Activated CD4-positive, alpha-beta T cell treated with anti-CD3 and anti-CD28 coated beads for 48 hours (primary cell): ENCODE data around the gene TOMM40L.

Experiments used
- DNase-seq: peaks from one replicate; pipeline ENCODE4 v3.0.0-alpha.2; 2020

The TOMM40L gene

GRCh38 chr1:161225534-161226319 is at the start of gene TOMM40L:
TOMM40L (plus strand) TSS chr1:161226060; CDS start chr1:161226490, 430 bp downstream.
- peak; percentile 89 for DNase-seq

- no peak for DNase-seq
Measured at GRCh38 chr1:161176468-161177111, 49.3 kb upstream of the TOMM40L start.

GRCh38 chr1:161177112-161177935 is 48.5 kb upstream of the TOMM40L start, which contains the start of gene B4GALT3:
B4GALT3 (minus strand) TSS chr1:161177507; CDS start chr1:161176060, 1,447 bp downstream.
- DNase-seq, result peak; percentile 97

GRCh38 chr1:161177936-161178244 is 48.0 kb upstream of the TOMM40L start:
- DNase-seq, result no peak

- DNase-seq, result no peak
Measured at GRCh38 chr1:161179698-161180097, 46.2 kb upstream of the TOMM40L start.

- no peak for DNase-seq
Measured at GRCh38 chr1:161180639-161181038, 45.2 kb upstream of the TOMM40L start.

GRCh38 chr1:161182214-161182613 is 43.6 kb upstream of the TOMM40L start:
- peak; percentile 77 for DNase-seq

GRCh38 chr1:161185282-161185682 is 40.6 kb upstream of the TOMM40L start:
- DNase-seq, result peak; percentile 80

GRCh38 chr1:161185732-161186311 is 40.0 kb upstream of the TOMM40L start:
- no peak for DNase-seq

- no peak for DNase-seq
Measured at GRCh38 chr1:161187311-161187710, 38.5 kb upstream of the TOMM40L start.

GRCh38 chr1:161188381-161188780 is 37.5 kb upstream of the TOMM40L start:
- DNase-seq, result no peak

- no peak for DNase-seq
Measured at GRCh38 chr1:161189036-161189435, 36.8 kb upstream of the TOMM40L start.

GRCh38 chr1:161190962-161191521 is 34.8 kb upstream of the TOMM40L start:
- no peak for DNase-seq

- DNase-seq, result no peak
Measured at GRCh38 chr1:161191971-161192370, 33.9 kb upstream of the TOMM40L start.

- peak; percentile 74 for DNase-seq
Measured at GRCh38 chr1:161192476-161193465, 33.1 kb upstream of the TOMM40L start.

GRCh38 chr1:161193561-161194235 is 32.2 kb upstream of the TOMM40L start:
- DNase-seq, result no peak

GRCh38 chr1:161195171-161195570 is 30.7 kb upstream of the TOMM40L start:
- no peak for DNase-seq

GRCh38 chr1:161196111-161196510 is 29.7 kb upstream of the TOMM40L start:
- no peak for DNase-seq

GRCh38 chr1:161196521-161197451 is 29.1 kb upstream of the TOMM40L start:
- no peak for DNase-seq
